HG03558 (cell line): ENCODE results near the gene VSTM1.
"Not testable (repeated sequence)": the region's sequence is repeated elsewhere in the genome, so short reads cannot be mapped to it uniquely, and the experiment has no call there.

Source experiments
- ATAC-seq: cut with Tn5 transposase; IDR thresholded peaks from one replicate; pipeline ENCODE4 v1.9.1; 2021; ENCODE audit warnings: moderate number of reproducible peaks; ENCODE audit not compliant: unreplicated experiment; ENCODE audit errors: extremely low read depth

Gene VSTM1

DNA sequence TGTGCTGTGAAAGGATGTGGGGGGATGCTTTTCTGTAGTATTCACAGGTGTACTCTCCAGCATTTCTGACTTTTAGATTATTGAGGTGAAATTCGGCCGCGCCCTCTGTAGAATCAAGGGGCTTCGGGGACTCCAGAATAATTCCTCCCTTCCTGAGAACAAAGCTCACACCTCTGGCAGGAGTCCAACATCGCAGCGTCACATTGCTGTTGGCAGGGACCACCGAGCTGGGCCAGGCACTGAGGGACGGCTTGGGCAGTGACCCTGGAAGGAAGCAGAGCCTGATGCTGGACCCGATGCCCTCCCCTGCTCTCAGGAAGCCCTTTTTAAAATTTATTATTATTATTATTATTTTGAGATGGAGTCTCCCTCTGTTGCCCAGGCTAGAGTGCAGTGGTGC is 11.2 kb upstream of the VSTM1 start:
- no peak for ATAC-seq

DNA sequence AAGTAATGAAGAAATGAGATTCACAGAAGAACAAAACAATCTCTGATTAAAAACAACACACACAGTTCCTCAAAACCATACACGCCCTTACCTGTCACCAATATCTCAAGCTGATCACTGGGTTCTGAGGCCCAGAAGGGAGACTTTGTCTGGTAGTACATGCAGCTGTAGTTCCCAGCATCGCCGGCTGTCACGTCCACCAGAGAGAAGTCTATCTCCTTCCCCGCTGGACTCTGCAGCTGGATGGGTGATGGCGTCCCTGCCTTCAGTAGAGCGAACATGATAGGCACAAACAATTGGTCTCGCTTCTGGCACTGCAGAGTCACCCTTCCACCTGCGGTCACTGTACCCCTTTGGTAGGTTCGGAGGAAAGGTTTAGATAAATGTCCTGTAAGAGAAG is 10.1 kb upstream of the VSTM1 start:
- ATAC-seq = no peak

DNA sequence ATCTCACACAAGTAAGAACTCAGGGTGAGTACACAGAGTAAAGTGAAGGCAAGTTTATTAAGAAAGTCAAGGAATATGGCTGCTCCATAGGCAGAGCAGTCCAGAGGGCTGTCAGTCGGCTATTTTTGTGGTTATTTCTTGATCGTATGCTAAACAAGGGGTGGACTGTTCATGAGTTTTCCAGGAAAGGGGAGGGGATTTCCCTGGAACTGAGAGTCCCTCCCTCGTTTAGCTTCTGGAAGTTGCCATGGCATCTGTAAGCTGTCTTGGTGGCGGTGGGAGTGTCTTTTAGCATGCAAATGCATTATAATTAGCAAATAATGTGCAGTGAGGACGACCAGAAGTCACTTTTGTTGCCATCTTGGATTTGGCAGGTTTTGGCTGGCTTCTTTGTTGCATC is 5.8 kb upstream of the VSTM1 start:
- no peak for ATAC-seq

DNA sequence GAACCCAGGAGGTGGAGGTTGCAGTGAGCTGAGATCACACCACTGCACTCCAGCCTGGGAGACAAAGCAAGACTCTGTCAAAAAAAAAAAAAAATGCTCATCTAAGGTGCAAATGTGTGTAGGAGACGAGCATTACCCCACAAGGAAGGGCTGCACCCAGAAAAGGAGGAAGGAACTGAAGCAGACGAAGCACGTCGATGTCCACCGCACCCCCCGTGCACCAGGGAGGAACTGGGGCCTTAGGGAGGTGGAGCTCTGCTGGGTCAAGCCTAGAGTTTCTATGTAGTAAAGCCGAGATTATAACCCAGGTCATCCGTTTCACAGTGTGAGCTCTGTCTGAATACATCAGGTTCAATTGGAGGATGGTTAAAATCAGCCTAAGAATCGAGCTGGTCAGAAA is 1.1 kb downstream of the VSTM1 start:
- ATAC-seq = no peak

DNA sequence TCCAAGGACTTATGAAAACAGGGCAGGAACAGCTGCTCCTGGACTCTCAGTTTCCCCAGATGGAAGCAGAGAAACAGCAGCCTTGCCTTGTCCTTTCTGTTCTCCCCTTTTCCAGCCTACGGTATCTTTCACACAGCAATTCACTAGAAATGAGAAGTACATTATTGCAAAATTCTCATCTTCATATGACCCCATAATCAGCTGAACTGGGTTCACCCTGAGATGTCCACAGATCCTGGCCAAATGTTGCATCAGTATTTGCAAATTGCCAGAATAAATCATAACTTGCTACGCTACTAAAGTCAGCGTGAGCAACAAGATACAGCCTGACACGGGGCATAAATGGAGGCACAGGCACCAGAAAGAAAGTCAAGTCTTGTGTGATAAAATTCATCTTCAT is 16.1 kb downstream of the VSTM1 start:
- no peak for ATAC-seq

DNA sequence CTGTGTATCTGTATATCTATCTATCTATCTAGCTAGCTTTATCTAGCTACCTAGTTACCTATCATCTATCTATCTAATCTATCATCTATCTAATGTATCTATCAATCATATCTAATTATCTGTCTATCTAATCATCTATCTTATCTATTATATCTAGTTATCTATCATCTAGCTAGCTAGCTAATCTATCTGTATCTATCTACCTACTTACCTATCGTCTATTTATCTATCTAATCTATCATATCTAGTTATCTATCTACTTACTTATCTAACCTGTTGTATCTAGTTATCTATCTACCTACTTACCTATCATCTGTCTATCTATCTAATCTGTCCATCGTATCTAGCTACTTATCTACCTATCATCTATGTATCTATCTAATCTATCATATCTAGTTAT is 17.9 kb downstream of the VSTM1 start:
- no peak for ATAC-seq

DNA sequence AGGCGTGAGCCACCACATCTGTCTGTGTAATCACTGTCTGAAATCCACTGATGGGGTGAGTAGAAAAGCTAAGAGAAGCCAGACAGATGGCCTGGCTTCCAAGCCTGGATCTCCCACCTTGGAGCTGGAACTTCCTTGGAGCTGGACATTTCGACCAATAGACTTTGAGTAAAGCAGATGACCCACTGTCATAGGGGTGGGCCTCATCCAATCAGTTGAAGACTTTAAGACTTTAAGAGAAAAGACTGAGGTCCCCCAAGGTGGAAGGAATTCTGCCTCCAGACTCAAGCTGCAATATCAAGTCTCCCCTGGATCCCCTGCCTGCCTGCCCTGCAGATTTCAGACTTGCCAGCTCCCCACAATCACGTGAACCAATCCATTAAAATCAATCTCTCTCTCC is 20.7 kb downstream of the VSTM1 start:
- ATAC-seq = no peak

DNA sequence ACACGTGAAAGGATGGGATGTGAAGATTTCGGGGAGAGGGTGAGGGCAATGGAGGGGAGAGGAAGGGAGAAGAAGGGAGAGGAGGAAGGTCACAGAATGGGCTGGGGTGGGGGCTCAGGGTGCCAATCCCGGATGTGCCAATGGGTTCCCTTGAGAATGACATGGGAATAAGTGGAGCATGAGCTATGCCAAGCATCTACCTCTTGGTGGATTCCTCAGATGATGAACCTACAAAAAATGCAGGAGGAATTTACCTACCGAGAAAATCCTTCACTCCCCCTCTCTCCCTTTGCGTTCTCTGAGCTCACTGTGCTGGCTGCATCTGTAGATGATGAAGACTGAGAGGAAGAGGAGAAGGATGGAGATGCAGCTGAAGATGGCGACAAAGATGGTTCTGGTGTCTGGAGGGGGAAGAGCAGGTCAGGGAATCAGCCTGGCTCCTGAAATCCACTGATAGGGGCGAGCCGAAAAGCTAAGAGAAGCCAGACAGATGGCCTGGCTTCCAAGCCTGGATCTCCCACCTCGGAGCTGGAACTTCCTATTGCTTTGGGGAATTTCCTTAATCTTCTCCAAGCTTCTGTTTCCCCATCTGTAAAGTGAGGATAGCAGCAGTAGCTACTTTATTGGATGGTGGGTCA is 21.6 kb downstream of the VSTM1 start:
- ATAC-seq = no peak

DNA sequence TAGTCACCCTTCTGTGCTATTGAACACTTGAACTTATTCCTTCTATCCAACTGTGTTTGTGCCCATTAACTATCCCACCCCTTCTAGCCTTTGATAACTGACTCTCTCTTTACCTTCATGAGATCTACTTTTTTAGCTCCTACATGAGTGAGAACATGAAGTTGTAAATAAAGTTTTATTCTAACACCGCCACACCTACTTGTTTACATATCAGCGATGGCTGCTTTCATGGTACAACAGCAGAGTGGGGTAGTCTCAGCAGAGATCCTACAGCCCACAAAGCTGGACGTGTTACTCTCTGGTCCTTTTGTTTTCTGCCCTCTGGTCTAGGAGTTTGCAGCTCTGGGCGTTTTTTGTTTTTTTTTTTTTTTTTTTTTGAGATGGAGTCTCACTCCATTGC is 23.7 kb downstream of the VSTM1 start:
- ATAC-seq = no peak

DNA sequence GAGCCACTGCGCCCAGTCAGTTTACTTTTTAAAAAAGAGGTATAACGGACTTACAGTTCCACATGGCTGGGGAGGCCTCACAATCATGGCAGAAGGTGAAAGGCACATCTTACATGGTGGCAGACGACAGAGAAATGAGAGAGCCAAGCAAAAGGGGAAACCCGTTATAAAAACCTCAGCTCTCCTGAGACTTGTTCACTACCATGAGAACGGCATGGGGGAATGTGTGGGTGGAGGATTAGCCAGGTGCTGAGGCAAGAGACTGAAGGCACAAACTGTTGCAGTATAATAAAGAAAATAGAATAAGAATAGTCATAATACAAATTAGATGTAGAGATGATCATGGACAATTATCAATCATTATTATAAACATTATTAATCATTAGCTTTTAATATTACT is 27.2 kb downstream of the VSTM1 start:
- not testable (repeated sequence) for ATAC-seq

DNA sequence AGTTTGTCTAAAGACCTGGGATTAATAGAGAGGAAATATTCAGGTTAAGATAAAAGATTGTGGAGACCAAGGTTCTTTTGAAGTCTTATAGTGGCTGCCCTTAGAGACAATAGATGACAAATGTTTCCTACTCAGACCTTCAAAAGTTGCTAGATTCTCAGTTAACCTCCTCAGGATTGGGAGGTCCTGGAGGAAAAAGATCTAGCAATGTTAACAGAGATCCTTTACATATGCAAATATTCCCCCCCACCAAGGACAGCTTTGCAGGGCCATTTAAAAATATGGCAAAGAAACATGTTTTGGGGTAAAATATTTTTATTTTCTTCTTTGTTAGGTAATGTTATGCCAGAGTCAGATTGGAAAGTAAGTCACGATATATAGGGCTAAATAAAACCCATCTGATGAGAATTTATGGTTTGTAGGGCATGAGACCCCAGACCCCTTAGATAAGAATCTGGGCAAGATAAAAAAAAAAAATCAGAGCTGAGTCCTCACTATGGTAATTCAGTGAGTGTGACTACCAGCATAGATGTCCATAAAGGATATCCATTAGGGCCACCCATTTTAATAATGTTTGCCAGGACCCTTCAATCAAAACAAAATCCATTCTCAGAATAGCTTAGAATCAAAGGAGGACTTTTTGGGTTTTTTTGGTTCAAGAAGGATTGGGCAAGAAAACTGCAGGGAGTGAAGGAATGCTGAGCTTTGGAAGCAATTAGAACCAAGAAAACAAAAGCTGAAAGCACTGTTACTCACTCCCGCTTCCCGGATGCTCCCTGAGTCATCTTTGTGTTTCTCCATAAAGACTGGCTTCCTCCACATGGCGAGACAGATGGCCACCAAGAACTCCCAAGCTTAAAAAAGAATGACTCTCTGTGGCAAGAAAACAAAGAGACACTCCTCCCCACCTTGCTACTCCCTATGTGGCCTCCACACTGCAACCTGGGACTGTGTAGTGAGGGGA is 28.2 kb downstream of the VSTM1 start:
- ATAC-seq = no peak

DNA sequence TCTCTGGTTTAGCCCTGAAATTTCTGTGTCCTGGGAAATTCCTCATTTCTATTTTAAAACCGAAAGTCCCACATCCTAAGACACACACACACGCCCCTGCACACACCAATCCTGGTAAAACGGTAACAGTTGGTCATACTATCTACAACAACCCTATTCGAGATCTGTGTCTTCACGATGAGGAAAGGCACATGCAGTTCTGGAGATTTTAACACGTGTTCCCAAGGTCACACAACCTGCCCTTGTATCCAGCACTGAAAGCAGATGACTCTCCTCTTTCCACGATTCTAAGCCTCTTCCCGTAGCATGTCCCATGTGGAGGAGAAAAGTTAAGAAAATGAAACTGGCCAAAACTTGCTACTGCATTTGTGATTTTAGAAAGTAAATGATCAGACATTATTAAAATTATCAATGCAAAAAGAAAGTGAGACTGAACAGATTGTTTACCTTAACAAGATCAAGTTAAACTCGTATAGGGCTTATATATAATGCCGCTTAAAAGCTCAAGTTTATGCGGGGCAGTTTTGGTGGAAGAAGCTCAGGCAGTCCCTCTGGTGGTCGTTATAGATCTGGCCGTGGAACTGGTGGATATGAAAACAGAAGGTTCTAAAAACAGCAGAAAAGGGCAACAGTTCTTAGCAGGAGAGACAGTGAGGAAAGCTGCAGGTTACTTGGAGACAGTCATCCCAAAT is 32.7 kb downstream of the VSTM1 start:
- no peak for ATAC-seq

DNA sequence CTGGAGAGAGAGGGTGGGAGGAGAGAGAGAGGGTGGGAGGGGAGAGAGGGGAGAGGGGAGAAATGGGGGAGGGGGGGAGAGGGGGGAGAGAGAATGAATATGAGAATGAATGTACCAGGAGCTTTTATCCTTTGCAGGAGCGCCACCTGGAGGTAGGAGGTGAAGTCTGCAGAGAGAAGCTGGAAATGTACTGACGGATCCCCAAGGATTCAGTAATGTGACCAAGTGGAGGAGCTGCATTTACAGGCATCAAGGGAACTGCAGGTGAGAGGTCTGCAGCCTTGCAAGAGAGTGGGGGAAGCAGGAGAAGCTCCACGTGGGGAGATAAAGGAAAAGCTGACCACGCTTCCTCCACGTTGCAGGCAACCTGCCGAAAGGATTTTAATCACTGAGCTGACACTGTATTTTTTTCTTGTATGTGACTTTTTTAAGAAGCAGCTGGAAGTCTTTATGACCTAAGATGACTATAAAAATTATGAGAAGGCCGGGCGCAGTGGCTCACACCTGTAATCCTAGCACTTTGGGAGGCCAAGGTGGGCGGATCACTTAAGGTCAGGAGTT is 33.7 kb downstream of the VSTM1 start:
- no peak for ATAC-seq

DNA sequence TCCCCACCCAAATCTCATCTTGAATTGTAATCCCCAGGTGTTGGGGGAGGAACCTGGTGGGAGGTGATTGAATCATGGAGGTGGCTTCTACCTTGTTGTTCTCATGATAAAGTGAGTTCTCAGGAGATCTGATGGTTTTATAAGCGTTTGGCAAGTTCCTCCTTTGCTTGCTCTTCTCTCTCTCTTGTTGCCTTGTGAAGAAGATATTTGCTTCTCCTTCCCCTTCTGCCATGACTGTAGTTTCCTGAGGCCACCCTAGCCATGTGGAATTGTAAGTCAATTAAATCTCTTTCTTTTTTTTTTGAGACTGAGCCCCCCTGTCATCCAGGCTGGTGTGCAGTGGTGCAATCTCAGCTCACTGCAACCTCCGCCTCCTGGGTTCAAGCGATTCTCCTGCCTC is 34.4 kb downstream of the VSTM1 start:
- ATAC-seq = no peak

DNA sequence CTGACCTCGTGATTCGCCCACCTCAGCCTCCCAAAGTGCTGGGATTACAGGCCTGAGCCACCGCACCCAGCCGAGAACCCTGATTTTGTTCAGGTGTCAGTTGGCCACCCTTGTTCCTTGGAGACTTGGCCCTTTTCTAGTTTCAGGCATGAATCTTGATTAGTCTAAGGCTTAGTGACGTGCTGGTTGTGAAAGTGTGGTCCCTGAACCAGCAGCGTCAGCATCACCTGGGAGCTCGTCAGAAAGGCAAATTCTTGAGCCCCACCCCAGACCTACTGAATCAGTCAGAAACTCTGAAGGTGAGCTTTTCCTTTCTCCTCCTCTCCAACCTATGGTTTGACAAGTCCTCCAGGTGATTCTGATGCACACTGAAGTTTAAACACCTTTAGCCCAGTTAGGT is 37.0 kb downstream of the VSTM1 start:
- no peak for ATAC-seq

DNA sequence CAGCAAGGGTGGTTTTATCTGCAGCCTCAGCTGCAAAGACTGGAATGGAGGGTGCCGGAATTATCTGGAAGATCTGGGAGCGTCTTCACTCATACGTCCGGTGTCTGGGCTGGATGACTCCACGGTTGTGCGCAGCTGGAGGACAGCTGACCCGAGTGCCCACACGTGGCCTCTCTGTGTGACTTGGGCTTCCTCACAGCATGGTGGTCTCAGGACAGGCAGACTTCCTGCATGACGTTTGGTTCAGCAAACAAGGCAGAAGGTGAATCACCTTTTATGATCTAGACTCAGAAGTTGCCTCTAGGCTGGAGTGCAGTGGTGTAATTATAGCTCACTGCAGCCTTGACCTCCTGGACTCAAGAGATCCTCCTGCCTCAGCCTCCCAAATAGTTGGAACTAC is 39.0 kb downstream of the VSTM1 start:
- ATAC-seq = no peak

DNA sequence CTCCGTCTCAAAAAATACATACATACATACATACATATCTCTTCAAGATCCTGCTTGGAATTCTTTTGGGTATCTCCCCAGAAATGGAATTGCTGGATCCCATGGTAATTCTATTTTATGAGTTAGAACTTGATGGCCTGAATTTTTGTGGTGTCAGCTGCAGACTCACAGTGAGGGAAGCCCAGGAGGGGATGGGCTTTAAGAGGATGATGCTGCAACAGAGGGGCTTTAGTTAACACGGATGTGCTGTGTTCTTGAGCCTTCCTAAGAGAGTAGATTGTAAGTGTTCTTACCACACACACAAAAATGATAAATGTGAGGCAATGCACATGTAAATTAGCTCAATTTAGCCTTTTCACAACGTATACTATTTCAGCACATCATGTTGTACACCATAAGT is 40.5 kb downstream of the VSTM1 start:
- ATAC-seq = no peak

DNA sequence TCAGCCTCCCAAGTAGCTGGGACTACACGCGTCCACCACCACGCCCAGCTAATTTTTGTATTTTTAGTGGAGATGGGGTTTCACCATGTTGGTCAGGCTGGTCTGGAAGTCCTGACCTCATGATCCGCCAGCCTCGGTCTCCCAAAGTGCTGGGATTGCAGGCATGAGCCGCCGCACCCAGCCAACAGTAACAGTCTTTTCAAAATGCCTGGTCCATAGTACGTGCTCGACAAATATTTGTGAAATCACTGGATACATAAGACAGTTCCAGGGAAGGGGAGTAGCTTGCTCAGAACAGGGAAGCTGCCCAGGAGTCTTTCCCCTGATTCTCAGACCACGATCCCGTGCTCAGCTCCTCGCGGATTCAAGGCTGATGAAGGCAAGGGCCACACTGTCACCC is 41.8 kb downstream of the VSTM1 start:
- no peak for ATAC-seq

DNA sequence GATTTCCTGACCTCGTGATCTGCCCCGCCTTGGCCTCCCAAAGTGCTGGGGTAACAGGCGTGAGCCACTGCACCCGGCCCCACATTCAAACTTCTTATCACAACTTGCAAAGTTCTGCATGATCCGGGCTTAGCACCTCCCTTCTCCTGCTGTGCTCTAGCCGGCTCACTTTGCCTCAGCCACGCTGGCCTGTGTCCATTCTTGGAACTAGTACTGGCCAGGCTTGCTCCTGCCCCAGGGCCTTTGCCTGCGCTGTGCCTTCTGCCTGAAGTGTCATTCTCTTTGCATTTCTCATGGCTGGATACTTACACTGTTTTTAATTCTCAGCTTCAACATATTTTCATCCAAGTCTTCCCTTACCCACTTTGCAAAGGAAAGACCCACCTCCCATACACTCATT is 42.3 kb downstream of the VSTM1 start:
- no peak for ATAC-seq

DNA sequence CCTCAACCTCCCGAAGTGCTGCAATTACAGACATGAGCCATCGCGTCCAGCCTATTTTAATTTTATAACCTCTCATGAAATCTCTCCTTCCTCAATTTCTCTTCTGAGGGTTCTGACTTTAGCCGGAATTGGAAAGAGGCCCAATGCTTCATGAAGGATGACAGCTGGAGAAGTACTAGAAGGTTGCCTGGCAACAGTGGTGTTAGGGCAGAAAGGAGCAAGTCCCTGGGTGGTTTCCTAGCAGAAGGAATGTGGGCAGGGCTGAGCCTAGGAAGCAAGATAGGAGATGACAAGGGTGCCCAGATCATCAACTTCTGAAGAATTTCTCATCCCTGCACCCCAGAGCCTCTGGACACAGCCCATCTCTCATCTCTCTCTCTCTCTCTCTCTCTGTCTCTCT is 46.4 kb downstream of the VSTM1 start:
- ATAC-seq = no peak
